DND-41 (cell line): ENCODE results near the gene KLRC1.
"Not testable (repeated sequence)": the region's sequence is repeated elsewhere in the genome, so short reads cannot be mapped to it uniquely, and the experiment has no call there.

ENCODE experiments used
- ATAC-seq: fragments of 200-7000 bp; cut with Tn5 transposase; 3 replicates; pipeline ENCODE4 v1.9.1; 2021; ENCODE audit warnings: low read depth; ENCODE audit not compliant: insufficient read depth
- DNase-seq: peaks from one replicate; pipeline ENCODE4 v3.0.0-alpha.2; 2020
- H2AFZ ChIP-seq: 2 replicates; pipeline ENCODE4 v1.6.0; 2012; ENCODE audit warnings: low read depth, low read length
- H3K27ac ChIP-seq: 2 replicates; pipeline ENCODE4 v1.5.1; 2012; ENCODE audit warnings: low read length, inconsistent platforms
- H3K27me3 ChIP-seq: fragments of 200-600 bp; sonication (generic); 2 replicates; pipeline ENCODE4 v1.6.0; 2012; ENCODE audit warnings: low read length, mild to moderate bottlenecking, inconsistent platforms; ENCODE audit not compliant: insufficient read depth, poor library complexity
- H3K36me3 ChIP-seq: 2 replicates; pipeline ENCODE4 v1.5.1; 2012; ENCODE audit warnings: low read length, inconsistent platforms; ENCODE audit not compliant: insufficient read depth
- H3K4me1 ChIP-seq: 2 replicates; pipeline ENCODE4 v1.5.1; 2012; ENCODE audit warnings: mild to moderate bottlenecking, low read length; ENCODE audit not compliant: insufficient read depth
- H3K4me2 ChIP-seq: 2 replicates; pipeline ENCODE4 v1.6.0; 2012; ENCODE audit warnings: mild to moderate bottlenecking, moderate library complexity, low read length, inconsistent platforms; ENCODE audit not compliant: insufficient read depth
- H3K4me3 ChIP-seq, 2 experiments: fragments of 200-600 bp in 1 of 2; shearing (Covaris generic) in 1 of 2; 2 replicates each; pipeline ENCODE4 v1.5.1; 2012 to 2016; ENCODE audit warnings: inconsistent platforms in 2 of 2, low read length in 2 of 2, mild to moderate bottlenecking in 2 of 2, low read depth in 1 of 2, moderate library complexity in 1 of 2
- H3K79me2 ChIP-seq: 2 replicates; pipeline ENCODE4 v1.6.0; 2012; ENCODE audit warnings: low read length, inconsistent platforms; ENCODE audit not compliant: insufficient read depth
- H3K9ac ChIP-seq: 2 replicates; pipeline ENCODE4 v1.6.0; 2012; ENCODE audit warnings: low read depth, mild to moderate bottlenecking, inconsistent platforms, low read length, moderate library complexity
- H3K9me3 ChIP-seq: 2 replicates; pipeline ENCODE4 v1.5.1; 2012; ENCODE audit warnings: low read length, moderate library complexity, mild to moderate bottlenecking, inconsistent platforms; ENCODE audit not compliant: insufficient read depth, severe bottlenecking
- H4K20me1 ChIP-seq: 2 replicates; pipeline ENCODE4 v1.6.0; 2012; ENCODE audit warnings: low read length; ENCODE audit not compliant: insufficient read depth
- EZH2 ChIP-seq: IDR thresholded peaks from 3 replicates; pipeline ENCODE4 v1.6.1; 2012; ENCODE audit warnings: borderline replicate concordance, low read depth, mild to moderate bottlenecking, moderate library complexity, low read length, inconsistent platforms; ENCODE audit not compliant: severe bottlenecking
- TF ChIP-seq, protein P1 (sequence below): IDR thresholded peaks from 2 replicates; pipeline ENCODE4 v1.5.1; 2012; ENCODE audit warnings: borderline replicate concordance, low read length, moderate library complexity, mild to moderate bottlenecking; ENCODE audit not compliant: poor library complexity, severe bottlenecking; ENCODE audit errors: extremely low read depth

The KLRC1 gene

DNA sequence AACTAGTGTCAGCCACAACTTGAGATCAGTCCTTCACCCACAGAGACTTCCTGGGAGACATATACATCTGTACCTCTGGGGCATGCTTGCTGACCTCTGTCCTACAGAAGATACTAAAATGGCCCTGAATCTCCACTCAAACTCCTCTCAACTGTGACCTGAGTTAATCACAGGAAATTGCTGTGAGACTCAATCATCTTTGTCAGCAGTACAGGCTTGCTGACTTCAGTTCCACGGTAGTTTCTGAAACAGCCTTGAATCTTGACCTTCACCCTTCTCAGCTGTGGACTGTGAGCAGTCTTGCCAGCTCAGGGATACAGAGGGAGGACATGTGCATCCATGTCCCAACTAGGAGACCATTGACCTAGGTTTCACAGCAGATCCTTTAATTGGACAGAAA, 1.4 kb upstream of the KLRC1 start:
- no peak for TF ChIP-seq EZH2
- TF ChIP-seq, protein P1, sequence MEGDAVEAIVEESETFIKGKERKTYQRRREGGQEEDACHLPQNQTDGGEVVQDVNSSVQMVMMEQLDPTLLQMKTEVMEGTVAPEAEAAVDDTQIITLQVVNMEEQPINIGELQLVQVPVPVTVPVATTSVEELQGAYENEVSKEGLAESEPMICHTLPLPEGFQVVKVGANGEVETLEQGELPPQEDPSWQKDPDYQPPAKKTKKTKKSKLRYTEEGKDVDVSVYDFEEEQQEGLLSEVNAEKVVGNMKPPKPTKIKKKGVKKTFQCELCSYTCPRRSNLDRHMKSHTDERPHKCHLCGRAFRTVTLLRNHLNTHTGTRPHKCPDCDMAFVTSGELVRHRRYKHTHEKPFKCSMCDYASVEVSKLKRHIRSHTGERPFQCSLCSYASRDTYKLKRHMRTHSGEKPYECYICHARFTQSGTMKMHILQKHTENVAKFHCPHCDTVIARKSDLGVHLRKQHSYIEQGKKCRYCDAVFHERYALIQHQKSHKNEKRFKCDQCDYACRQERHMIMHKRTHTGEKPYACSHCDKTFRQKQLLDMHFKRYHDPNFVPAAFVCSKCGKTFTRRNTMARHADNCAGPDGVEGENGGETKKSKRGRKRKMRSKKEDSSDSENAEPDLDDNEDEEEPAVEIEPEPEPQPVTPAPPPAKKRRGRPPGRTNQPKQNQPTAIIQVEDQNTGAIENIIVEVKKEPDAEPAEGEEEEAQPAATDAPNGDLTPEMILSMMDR = no peak

GRCh38 chr12:10448236-10448635, 4.9 kb downstream of the KLRC1 start:
- TF ChIP-seq, protein P1 = no peak

More for the DNA sequence above, 1.4 kb upstream of the KLRC1 start:
- H3K27me3 ChIP-seq = no peaks in the 10 kb centered on the region
- no peak overlapping the region for H3K4me2 ChIP-seq
- peaks cover 10% of the 10 kb centered on the region for H3K9me3 ChIP-seq
- ATAC-seq (no peak), DNase-seq (no peak)
- no peaks in the 10 kb centered on the region for H3K79me2 ChIP-seq
- no peak overlapping the region for H3K27ac ChIP-seq
- no peak overlapping the region for H3K9ac ChIP-seq
- H3K36me3 ChIP-seq = no peaks in the 10 kb centered on the region
- H2AFZ ChIP-seq = no peak overlapping the region
- H4K20me1 ChIP-seq = no peaks in the 10 kb centered on the region
- H3K4me3 ChIP-seq = no peak overlapping the region
- no peaks in the 10 kb centered on the region for H3K4me1 ChIP-seq

GRCh38 chr12:10446052-10446451, 7.1 kb downstream of the KLRC1 start:
- not testable (repeated sequence) for H3K27me3 ChIP-seq, H3K9ac ChIP-seq, H2AFZ ChIP-seq, H4K20me1 ChIP-seq, H3K4me3 ChIP-seq, DNase-seq, H3K4me2 ChIP-seq, H3K9me3 ChIP-seq, ATAC-seq, H3K79me2 ChIP-seq, H3K36me3 ChIP-seq, H3K27ac ChIP-seq, H3K4me1 ChIP-seq

More at GRCh38 chr12:10448236-10448635, 4.9 kb downstream of the KLRC1 start:
- Histone ChIP-seq H3K27ac (no peak overlapping the region), H3K4me2 (no peak overlapping the region), H3K9ac (no peak overlapping the region), H3K36me3 (no peaks in the 10 kb centered on the region), H3K79me2 (no peaks in the 10 kb centered on the region), H2AFZ (no peak overlapping the region), H3K9me3 (no peaks in the 10 kb centered on the region), H3K4me3 (no peak overlapping the region), H3K27me3 (no peaks in the 10 kb centered on the region), H3K4me1 (no peaks in the 10 kb centered on the region), H4K20me1 (no peaks in the 10 kb centered on the region)
- DNase-seq = no peak
- no peak for ATAC-seq

DNA sequence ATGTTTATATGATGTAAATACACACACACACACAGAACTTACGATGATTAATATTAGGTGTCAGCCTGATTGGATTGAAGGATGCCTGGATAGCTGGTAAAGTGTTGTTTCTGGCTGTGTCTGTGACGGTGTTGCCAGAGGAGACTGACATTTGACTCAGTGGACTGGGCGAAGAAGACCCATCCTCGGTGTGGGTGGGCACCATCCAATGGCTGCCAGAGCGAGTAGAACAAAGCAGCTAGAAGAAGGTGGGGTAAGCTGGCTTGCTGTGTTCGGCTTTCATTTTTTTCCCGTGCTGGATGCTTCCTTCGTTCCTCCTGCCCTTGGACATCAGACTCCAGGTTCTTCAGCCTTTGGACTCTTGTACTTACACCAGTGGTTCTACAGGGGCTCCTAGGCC, 12.0 kb downstream of the KLRC1 start:
- not testable (repeated sequence) for H4K20me1 ChIP-seq, H3K4me1 ChIP-seq, H3K27ac ChIP-seq

GRCh38 chr12:10439608-10440274, 13.4 kb downstream of the KLRC1 start:
- H3K9me3 ChIP-seq, H3K27ac ChIP-seq, DNase-seq: not testable (repeated sequence)

More for the DNA sequence above, 12.0 kb downstream of the KLRC1 start:
- not testable (repeated sequence) for H3K27me3 ChIP-seq, H3K36me3 ChIP-seq, H3K9ac ChIP-seq, H3K4me2 ChIP-seq, H3K79me2 ChIP-seq, H3K4me3 ChIP-seq, ATAC-seq, DNase-seq, H2AFZ ChIP-seq, H3K9me3 ChIP-seq

GRCh38 chr12:10437601-10438000, 15.6 kb downstream of the KLRC1 start:
- H3K4me1 ChIP-seq, DNase-seq, H3K79me2 ChIP-seq, H3K36me3 ChIP-seq, H3K4me3 ChIP-seq, ATAC-seq, H3K4me2 ChIP-seq, H3K27me3 ChIP-seq, H3K9me3 ChIP-seq, H3K27ac ChIP-seq, H2AFZ ChIP-seq, H4K20me1 ChIP-seq, H3K9ac ChIP-seq: not testable (repeated sequence)

More at GRCh38 chr12:10439608-10440274, 13.4 kb downstream of the KLRC1 start:
- H3K36me3 ChIP-seq, H3K79me2 ChIP-seq, H2AFZ ChIP-seq, H3K4me2 ChIP-seq, H3K27me3 ChIP-seq, H4K20me1 ChIP-seq, H3K4me1 ChIP-seq, H3K4me3 ChIP-seq, H3K9ac ChIP-seq, ATAC-seq: not testable (repeated sequence)

DNA sequence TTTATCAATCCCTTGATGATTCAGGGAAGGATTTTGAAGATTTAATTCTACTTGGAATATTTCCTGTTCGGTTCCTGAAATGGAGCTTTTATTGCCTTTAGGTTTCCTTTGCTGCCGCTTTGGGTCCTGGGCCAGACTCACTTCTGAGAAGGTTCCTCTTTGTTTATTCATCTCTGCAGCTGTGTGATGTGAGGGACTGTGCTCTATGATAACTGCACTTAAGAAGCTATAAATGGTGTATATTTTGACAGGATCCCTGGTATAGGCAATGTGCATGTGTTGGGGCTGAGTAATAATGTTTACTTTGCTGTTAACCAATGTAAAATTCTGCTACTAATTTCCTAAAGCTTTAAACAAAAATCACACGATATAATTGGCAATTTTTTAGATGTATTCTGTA, 17.4 kb downstream of the KLRC1 start, which contains the start of gene KLRC2:
KLRC2 (minus strand) TSS at position 195 of the 400 bp plus-strand sequence; CDS start at position 171, 24 bp downstream.
- H2AFZ ChIP-seq, H3K4me1 ChIP-seq, H3K27me3 ChIP-seq, H3K36me3 ChIP-seq, H3K9me3 ChIP-seq, ATAC-seq, H3K27ac ChIP-seq, H4K20me1 ChIP-seq, H3K4me2 ChIP-seq, H3K9ac ChIP-seq, DNase-seq, H3K4me3 ChIP-seq, H3K79me2 ChIP-seq: not testable (repeated sequence)
